ENCODE results near the gene CFAP298. TPM values are rescaled to one million over a fixed set of nuclear protein-coding genes. Genes with fewer than 3 reads are reported as not detected.
"Not testable (repeated sequence)": the region's sequence is repeated elsewhere in the genome, so short reads cannot be mapped to it uniquely, and the experiment has no call there.

CFAP298 gene
- total and polyA plus RNA-seq, 7 donors: 14.4 to 38.6 (median 24.7) TPM

GRCh38 chr21:32613436-32614043 lies 1.4 kb upstream of the CFAP298 start:
- H3K27ac ChIP-seq: peak overlapping the region; percentile 79 to 88 (median 86)
- no peak for TF ChIP-seq EP300 (IDR thresholded peaks at IDR 0.05)
- TF ChIP-seq CTCF (IDR thresholded peaks at IDR 0.05): no peak
- TF ChIP-seq POLR2AphosphoS5 (IDR thresholded peaks at IDR 0.05): no peak
- no peak for TF ChIP-seq POLR2A (IDR thresholded peaks at IDR 0.05)
- H3K27me3 ChIP-seq: no peaks in the 10 kb centered on the region
- H3K9me3 ChIP-seq: no peaks in the 10 kb centered on the region
- intact Hi-C loops (cut with DNase I): loop anchor here (5.0 kb wide), 2 partner anchors 221 to 881 kb away; partner anchors contain the start of genes SCAF4 and URB1
- 72 to 77% methylated on average over 16 of the region's 16 CpGs for WGBS, 2 donors
- H3K36me3 ChIP-seq: peaks cover 0 to 11% (median 4%) of the 10 kb centered on the region in 4 donors
- H3K4me1 ChIP-seq: peaks cover 0 to 18% (median 14%) of the 10 kb centered on the region in 4 donors
- H3K4me3 ChIP-seq: peak overlapping the region; percentile 61 to 96 (median 80)
- no peak for DNase-seq

GRCh38 chr21:32612999-32613337 lies 791 bp upstream of the CFAP298 start:
- Histone ChIP-seq H3K27ac (peak overlapping the region; percentile 79 to 88 (median 86)), H3K36me3 (peaks cover 0 to 17% (median 5%) of the 10 kb centered on the region in 4 donors), H3K9me3 (no peaks in the 10 kb centered on the region), H3K27me3 (no peaks in the 10 kb centered on the region), H3K4me1 (peaks cover 0 to 18% (median 14%) of the 10 kb centered on the region in 4 donors), H3K4me3 (peak overlapping the region; percentile 61 to 96 (median 80))
- no peak for DNase-seq
- intact Hi-C loops (cut with DNase I): loop anchor here (1.0 to 5.0 kb wide), 3 partner anchors 199 to 881 kb away; partner anchors contain the start of genes SCAF4 and URB1
- WGBS, 2 donors: 3% methylated on average over 15 of the region's 15 CpGs
- no peak for TF ChIP-seq EP300 (IDR thresholded peaks at IDR 0.05)
- TF ChIP-seq POLR2AphosphoS5 (IDR thresholded peaks at IDR 0.05): no peak
- no peak for TF ChIP-seq CTCF (IDR thresholded peaks at IDR 0.05)
- TF ChIP-seq POLR2A (IDR thresholded peaks at IDR 0.05): no peak

- H3K9me3 ChIP-seq: no peaks in the 10 kb centered on the region
- DNase-seq: no peak
- 0 to 1% methylated on average over 28 of the region's 28 CpGs for WGBS, 2 donors
- no peak for TF ChIP-seq EP300 (IDR thresholded peaks at IDR 0.05)
- no peak for TF ChIP-seq CTCF (IDR thresholded peaks at IDR 0.05)
- TF ChIP-seq POLR2A (IDR thresholded peaks at IDR 0.05): no peak
- H3K4me3 ChIP-seq: peak overlapping the region; percentile 61 to 96 (median 80)
- H3K27ac ChIP-seq: peak overlapping the region; percentile 79 to 88 (median 86)
- peaks cover 7 to 31% (median 12%) of the 10 kb centered on the region in 4 donors for H3K36me3 ChIP-seq
- no peaks in the 10 kb centered on the region for H3K27me3 ChIP-seq
- H3K4me1 ChIP-seq: peaks cover 0 to 18% (median 14%) of the 10 kb centered on the region in 4 donors
- intact Hi-C loops (cut with DNase I): loop anchor here (5.0 kb wide), 2 partner anchors 219 to 879 kb away; partner anchors contain the start of genes SCAF4 and URB1
These were observed 643 bp downstream of the CFAP298 start for GRCh38 chr21:32611471-32611997.

GRCh38 chr21:32610940-32611339 lies 1.2 kb downstream of the CFAP298 start:
- peak overlapping the region in 3 of 4 donors; percentile 77 to 96 (median 84) for H3K4me3 ChIP-seq
- peaks cover 7 to 37% (median 18%) of the 10 kb centered on the region in 4 donors for H3K36me3 ChIP-seq
- 60 to 77% methylated on average over 17 of the region's 17 CpGs for WGBS, 2 donors
- H3K27me3 ChIP-seq, H3K9me3 ChIP-seq, DNase-seq: not testable (repeated sequence)
- peak overlapping the region in 1 of 4 donors; percentile 79 for H3K27ac ChIP-seq
- intact Hi-C loops (cut with DNase I): loop anchor here (5.0 kb wide), 2 partner anchors 219 to 879 kb away; partner anchors contain the start of genes SCAF4 and URB1
- H3K4me1 ChIP-seq: peaks cover 0 to 18% (median 14%) of the 10 kb centered on the region in 4 donors

GRCh38 chr21:32608851-32609250 lies 3.3 kb downstream of the CFAP298 start:
- intact Hi-C loops (cut with DNase I): loop anchor here (10.0 kb wide), 1 partner anchor 334 kb away; the partner anchor contains the start of gene MIS18A

More at GRCh38 chr21:32608851-32609250, 3.3 kb downstream of the CFAP298 start:
- Histone ChIP-seq H3K4me1 (peaks cover 0 to 18% (median 14%) of the 10 kb centered on the region in 4 donors), H3K27me3 (no peaks in the 10 kb centered on the region), H3K9me3 (no peaks in the 10 kb centered on the region), H3K27ac (no peak overlapping the region), H3K4me3 (no peak overlapping the region), H3K36me3 (peaks cover 7 to 58% (median 31%) of the 10 kb centered on the region in 4 donors)
- no peak for TF ChIP-seq POLR2AphosphoS5 (IDR thresholded peaks at IDR 0.05)
- no peak for TF ChIP-seq CTCF (IDR thresholded peaks at IDR 0.05)
- no peak for TF ChIP-seq POLR2A (IDR thresholded peaks at IDR 0.05)
- no peak for TF ChIP-seq EP300 (IDR thresholded peaks at IDR 0.05)
- WGBS, 2 donors: 91 to 93% methylated on average over 5 of the region's 5 CpGs
- DNase-seq: no peak
